Brain pericyte (primary cell): ENCODE measurements around the gene VANGL2.

Source experiments
- DNase-seq: peaks from one replicate; pipeline ENCODE4 v3.0.0-alpha.2; 2012; ENCODE audit warnings: low read depth, low spot score

The VANGL2 gene

DNA sequence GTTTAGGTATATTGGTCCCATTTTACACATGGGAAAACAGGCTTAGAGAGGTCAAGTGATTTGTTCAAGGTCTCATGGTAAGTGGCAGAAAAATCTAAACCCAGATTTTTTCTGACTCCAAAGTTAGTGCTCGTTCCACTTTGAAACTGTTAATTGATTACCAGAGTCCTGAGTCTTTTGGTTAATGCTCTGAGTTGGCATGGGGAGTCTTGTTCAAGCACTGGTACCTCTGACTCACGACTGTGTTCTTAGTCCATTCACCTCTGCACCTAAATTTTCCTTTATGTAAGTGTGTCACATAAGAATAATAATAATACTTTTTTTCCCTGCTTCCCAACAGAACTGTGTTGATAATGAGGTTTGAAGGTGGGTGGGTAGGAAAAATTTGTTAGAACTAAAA is 59.3 kb downstream of the VANGL2 start:
- no peak for DNase-seq

DNA sequence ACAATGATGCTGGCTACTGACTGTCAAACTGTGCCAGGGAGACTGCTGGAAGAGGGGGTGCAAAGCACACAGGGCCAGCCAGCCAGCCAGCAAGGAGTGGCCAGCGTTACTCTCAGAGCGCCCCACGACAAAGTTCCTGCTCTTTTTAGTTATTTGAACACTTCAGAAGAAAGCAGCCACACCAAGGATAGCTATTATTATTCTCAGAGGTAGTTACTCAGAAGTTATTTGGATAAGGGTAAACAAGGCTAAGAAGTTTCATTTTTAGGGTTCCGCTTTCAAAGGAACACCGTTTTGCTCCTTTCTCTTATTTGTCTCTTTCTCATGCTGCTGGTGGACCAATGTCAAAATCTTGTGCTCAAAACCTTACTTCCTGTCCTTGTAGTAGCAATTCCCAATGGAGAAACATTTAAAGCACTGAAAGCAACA is 59.9 kb downstream of the VANGL2 start:
- DNase-seq, result no peak

GRCh38 chr1:160460683-160461287 is 60.4 kb downstream of the VANGL2 start:
- DNase-seq, result no peak

DNA sequence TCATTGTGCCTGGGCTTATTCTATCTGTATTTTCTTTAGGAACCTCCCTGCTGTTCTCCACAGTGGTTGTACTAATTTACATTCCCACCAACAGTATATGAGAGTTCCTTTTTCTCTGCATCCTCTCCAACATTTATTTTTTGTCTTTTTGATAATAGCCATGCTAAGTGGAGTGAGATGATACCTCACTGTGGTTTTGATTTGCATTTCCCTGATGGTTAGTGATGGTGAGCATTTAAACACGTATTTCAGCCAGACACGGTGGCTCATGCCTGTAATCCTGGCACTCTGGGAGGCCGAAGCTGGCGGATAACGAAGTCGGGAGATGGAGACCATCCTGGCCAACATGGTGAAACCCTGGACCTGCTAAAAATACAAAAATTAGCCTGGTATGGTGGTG is 64.8 kb downstream of the VANGL2 start:
- no peak for DNase-seq

DNA sequence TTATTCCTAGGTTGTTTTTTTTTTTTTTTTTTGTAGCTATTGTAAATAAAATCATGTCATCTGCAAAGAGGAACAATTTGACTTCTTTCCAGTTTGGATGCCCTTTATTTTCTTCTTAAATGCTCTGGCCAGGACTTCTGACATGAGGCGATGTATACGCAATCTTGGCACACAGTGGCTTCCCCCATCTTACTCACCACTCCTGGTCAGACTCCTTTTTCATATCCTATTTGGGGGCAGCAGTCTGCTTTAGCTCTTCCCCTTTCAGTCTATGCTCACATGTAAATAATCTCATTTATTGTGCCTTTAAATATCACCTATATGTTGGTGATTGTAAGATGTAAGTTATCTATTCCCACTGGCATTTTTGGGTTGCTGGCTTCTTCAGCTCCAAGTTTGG is 66.6 kb downstream of the VANGL2 start:
- DNase-seq, result no peak

DNA sequence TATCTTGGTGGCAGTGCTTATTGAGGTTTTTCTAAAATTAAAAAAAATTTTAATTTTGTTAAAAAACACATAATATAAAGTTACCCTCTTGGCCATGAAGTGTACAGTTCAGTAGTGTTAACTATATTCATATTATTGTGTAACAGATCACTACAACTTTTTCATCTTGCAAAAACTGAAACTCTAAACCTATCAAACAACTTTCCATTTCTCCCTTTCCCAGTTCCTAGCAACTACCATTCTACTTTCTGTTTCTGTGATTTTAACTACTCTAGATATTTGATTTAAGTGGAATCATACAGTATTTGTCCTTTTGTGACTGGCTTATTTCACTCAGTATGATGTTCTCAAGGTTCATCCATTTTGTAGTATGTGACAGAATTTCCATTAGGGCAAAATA is 67.2 kb downstream of the VANGL2 start:
- DNase-seq, result no peak

DNA sequence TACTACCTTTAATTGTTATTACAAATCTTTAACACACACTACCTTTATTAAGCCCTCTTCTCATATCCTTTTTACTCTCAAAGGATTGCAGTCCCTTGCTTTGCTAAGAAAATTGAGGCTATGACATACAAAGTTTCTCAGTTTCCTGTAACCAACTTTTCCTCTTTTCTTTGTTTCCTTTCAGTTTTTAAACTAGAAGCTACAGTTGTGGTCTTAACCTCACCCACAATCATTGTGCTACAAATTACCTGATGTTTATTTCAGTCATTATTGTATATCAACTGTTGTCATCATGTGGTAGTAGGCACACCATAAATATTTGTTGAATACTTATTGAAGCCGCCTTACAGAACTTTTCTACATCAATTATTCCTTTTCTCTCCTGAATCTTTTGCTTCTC is 70.9 kb downstream of the VANGL2 start:
- DNase-seq, result no peak

- no peak for DNase-seq
Measured at GRCh38 chr1:160472112-160472511, 71.7 kb downstream of the VANGL2 start.

GRCh38 chr1:160474392-160475242 is 74.3 kb downstream of the VANGL2 start:
- DNase-seq, result no peak
